ENCODE measurements around the gene TIAM2.

TIAM2 gene

DNA sequence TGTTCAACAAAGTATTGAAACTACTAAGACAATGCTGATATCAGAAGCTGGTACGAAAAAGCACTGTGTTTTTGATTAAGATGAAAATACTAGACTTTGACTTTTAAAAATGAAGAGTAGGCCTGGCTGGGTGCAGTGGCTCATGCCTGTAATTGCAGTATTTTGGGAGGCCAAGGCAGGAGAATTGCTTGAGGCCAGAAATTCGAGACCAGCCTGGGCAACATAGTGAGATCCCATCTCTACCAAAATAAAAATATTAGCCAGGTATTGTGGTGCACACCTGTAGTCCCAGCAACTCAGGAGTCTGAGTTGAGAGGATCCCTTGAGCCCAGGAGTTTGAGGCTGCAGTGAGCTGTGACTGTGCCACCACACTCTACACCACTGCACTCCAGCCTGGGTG lies 43.4 kb downstream of the TIAM2 start:
- in situ Hi-C loops (cut with HindIII; ENCODE audit: low sequenced_read_pairs), result no loop called here
- TF ChIP-seq CTCF (IDR thresholded peaks at IDR 0.05; ENCODE audit: low read depth, low read length), result no peak
- no peak for DNase-seq (ENCODE audit: low read depth, low spot score)
- no peak overlapping the region for H3K4me3 ChIP-seq (ENCODE audit: low read depth, low read length)

- no peak overlapping the region for H3K4me3 ChIP-seq (ENCODE audit: low read depth, low read length)
- TF ChIP-seq CTCF (IDR thresholded peaks at IDR 0.05; ENCODE audit: low read depth, low read length), result no peak
- no peak for DNase-seq (ENCODE audit: low read depth, low spot score)
- in situ Hi-C loops (cut with HindIII; ENCODE audit: low sequenced_read_pairs), result no loop called here
These were observed 44.5 kb downstream of the TIAM2 start for GRCh38 chr6:155039618-155040017.

GRCh38 chr6:155040154-155040553 lies 45.0 kb downstream of the TIAM2 start:
- no peak for DNase-seq (ENCODE audit: low read depth, low spot score)
- H3K4me3 ChIP-seq (ENCODE audit: low read depth, low read length), result no peak overlapping the region
- in situ Hi-C loops (cut with HindIII; ENCODE audit: low sequenced_read_pairs), result no loop called here
- no peak for TF ChIP-seq CTCF (IDR thresholded peaks at IDR 0.05; ENCODE audit: low read depth, low read length)

- no peak for DNase-seq (ENCODE audit: low read depth, low spot score)
- no peak for TF ChIP-seq CTCF (IDR thresholded peaks at IDR 0.05; ENCODE audit: low read depth, low read length)
- no peak overlapping the region for H3K4me3 ChIP-seq (ENCODE audit: low read depth, low read length)
- in situ Hi-C loops (cut with HindIII; ENCODE audit: low sequenced_read_pairs), result no loop called here
These were observed 46.0 kb downstream of the TIAM2 start for GRCh38 chr6:155040901-155041650.

DNA sequence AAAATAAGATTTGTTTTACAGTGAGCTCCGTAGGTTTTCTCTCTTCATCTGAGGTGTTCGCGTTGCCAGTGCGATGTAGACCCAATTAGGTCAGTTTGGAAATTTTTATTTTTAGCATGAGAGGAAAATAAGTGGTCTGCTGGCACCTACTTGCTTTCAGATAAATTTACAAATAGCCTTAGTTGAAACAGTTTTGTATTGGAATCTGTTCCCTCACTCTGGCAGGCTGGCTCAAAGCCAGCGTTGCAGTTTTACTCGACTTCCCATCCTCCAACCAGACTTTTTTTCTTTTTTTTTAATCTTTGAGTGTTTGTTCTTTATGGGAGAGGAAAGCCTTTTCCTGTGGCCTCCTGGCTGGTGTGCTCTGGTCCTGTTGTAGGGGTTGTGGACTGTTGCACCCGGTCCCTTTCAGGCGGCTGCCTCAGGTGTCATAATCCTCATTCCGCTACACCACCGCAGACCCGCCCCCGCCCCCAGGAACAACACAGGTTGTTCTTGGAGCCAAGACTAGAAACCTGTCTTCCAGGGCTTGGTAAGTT lies 46.7 kb downstream of the TIAM2 start:
- H3K4me3 ChIP-seq (ENCODE audit: low read depth, low read length), result no peak overlapping the region
- DNase-seq (ENCODE audit: low read depth, low spot score), result no peak
- no peak for TF ChIP-seq CTCF (IDR thresholded peaks at IDR 0.05; ENCODE audit: low read depth, low read length)
- in situ Hi-C loops (cut with HindIII; ENCODE audit: low sequenced_read_pairs), result no loop called here

DNA sequence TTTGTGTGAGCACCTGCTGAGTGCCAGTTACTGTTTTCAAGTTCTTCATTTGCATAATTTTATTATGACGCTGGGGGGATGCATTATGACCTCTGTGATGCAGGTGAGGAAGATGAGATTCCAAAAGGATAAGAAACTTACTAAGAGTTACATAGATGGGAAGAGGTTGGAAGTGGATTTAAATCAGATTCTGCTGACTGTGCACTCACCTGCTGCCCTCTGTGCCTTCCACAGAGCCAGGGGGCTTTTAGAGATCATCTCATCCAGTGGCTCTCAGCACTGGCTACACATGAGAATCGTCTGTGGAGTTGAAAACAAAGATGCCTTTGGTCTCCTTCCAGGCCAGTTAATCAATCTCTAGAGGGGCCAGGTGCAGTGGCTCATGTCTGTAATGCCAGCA lies 47.9 kb downstream of the TIAM2 start:
- no peak overlapping the region for H3K4me3 ChIP-seq (ENCODE audit: low read depth, low read length)
- in situ Hi-C loops (cut with HindIII; ENCODE audit: low sequenced_read_pairs), result no loop called here
- no peak for TF ChIP-seq CTCF (IDR thresholded peaks at IDR 0.05; ENCODE audit: low read depth, low read length)
- DNase-seq (ENCODE audit: low read depth, low spot score), result no peak
